ENCODE results near the gene GNB1.

Gene GNB1

GRCh38 chr1:1808206-1808605 is 82.7 kb downstream of the GNB1 start:
- no peaks in the 10 kb centered on the region for H3K4me1 ChIP-seq (ENCODE audit: control insufficient read depth, insufficient read depth, low read length, poor library complexity, severe bottlenecking)
- peaks cover 92% of the 10 kb centered on the region for H3K36me3 ChIP-seq (ENCODE audit: control insufficient read depth, insufficient read depth, low read length)
- H3K9me3 ChIP-seq (ENCODE audit: control insufficient read depth, low read length), result no peaks in the 10 kb centered on the region
- no peak overlapping the region for H3K4me3 ChIP-seq (ENCODE audit: extremely low read depth, insufficient read depth, low read length, poor library complexity, severe bottlenecking)
- no peak overlapping the region for H3K27ac ChIP-seq (ENCODE audit: low read depth, low read length, severe bottlenecking)
- WGBS, 2 experiments (ENCODE audit: insufficient coverage in 2 of 2), result 90 to 98% methylated on average over 9 to 10 of the region's 10 CpGs

DNA sequence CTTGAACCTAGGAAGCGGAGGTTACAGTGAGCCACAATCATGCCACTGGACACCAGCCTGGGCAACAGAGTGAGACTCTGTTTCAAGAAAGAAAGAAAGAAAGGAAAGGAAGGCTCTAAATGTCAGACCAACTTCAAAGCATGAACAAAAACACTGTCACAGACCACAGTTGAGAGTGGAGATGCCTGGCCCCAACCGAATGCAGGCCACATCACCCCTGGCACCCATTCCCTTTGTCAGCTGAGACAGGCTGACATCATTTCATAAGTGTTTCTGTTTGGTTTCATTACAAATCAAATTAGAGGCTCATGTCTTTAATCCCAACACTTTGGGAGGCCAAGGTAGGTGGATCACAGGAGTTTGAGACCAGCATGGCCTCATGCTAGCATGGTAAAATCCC is 84.0 kb downstream of the GNB1 start:
- no peaks in the 10 kb centered on the region for H3K4me1 ChIP-seq (ENCODE audit: control insufficient read depth, insufficient read depth, low read length, poor library complexity, severe bottlenecking)
- H3K27ac ChIP-seq (ENCODE audit: low read depth, low read length, severe bottlenecking), result no peak overlapping the region
- H3K4me3 ChIP-seq (ENCODE audit: extremely low read depth, insufficient read depth, low read length, poor library complexity, severe bottlenecking), result no peak overlapping the region
- H3K9me3 ChIP-seq (ENCODE audit: control insufficient read depth, low read length), result no peaks in the 10 kb centered on the region
- peaks cover 93% of the 10 kb centered on the region for H3K36me3 ChIP-seq (ENCODE audit: control insufficient read depth, insufficient read depth, low read length)
- 96 to 100% methylated on average over 1 to 2 of the region's 2 CpGs for WGBS, 2 experiments (ENCODE audit: insufficient coverage in 2 of 2)

- no peaks in the 10 kb centered on the region for H3K9me3 ChIP-seq (ENCODE audit: control insufficient read depth, low read length)
- H3K4me1 ChIP-seq (ENCODE audit: control insufficient read depth, insufficient read depth, low read length, poor library complexity, severe bottlenecking), result peaks cover 3% of the 10 kb centered on the region
- WGBS, 2 experiments (ENCODE audit: insufficient coverage in 2 of 2), result 99 to 100% methylated on average over 7 to 8 of the region's 8 CpGs
- no peak overlapping the region for H3K4me3 ChIP-seq (ENCODE audit: extremely low read depth, insufficient read depth, low read length, poor library complexity, severe bottlenecking)
- H3K36me3 ChIP-seq (ENCODE audit: control insufficient read depth, insufficient read depth, low read length), result peaks cover 94% of the 10 kb centered on the region
- no peak overlapping the region for H3K27ac ChIP-seq (ENCODE audit: low read depth, low read length, severe bottlenecking)
These were observed 86.6 kb downstream of the GNB1 start for GRCh38 chr1:1804301-1804700.

DNA sequence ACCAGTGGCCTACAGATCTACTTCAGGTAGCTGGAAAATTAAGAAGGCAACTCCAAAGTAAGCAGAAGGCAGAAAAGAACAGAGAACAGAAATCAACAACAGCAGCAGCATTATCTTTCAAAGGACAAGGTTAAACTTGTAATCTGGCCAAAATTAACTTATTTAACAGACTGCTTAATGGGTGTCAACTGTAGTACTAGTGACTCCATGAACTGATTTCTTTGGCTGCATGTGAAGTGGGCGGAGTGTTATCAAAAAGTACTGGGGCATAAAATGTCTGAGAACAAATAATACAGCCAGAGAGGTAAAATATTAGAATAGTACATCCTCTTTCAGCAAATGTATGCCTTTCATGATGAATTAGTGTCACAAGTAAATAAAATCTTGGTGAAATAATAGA is 88.0 kb downstream of the GNB1 start:
- no peak overlapping the region for H3K27ac ChIP-seq (ENCODE audit: low read depth, low read length, severe bottlenecking)
- WGBS, 2 experiments (ENCODE audit: insufficient coverage in 2 of 2), result no CpG with 5 or more reads among the region's 1 CpG
- H3K4me1 ChIP-seq (ENCODE audit: control insufficient read depth, insufficient read depth, low read length, poor library complexity, severe bottlenecking), result peaks cover 3% of the 10 kb centered on the region
- H3K4me3 ChIP-seq (ENCODE audit: extremely low read depth, insufficient read depth, low read length, poor library complexity, severe bottlenecking), result no peak overlapping the region
- no peaks in the 10 kb centered on the region for H3K9me3 ChIP-seq (ENCODE audit: control insufficient read depth, low read length)
- H3K36me3 ChIP-seq (ENCODE audit: control insufficient read depth, insufficient read depth, low read length), result peaks cover 93% of the 10 kb centered on the region

GRCh38 chr1:1799716-1800115 is 91.2 kb downstream of the GNB1 start:
- 98 to 100% methylated on average over 4 of the region's 5 CpGs for WGBS, 2 experiments (ENCODE audit: insufficient coverage in 2 of 2)
- no peak overlapping the region for H3K4me3 ChIP-seq (ENCODE audit: extremely low read depth, insufficient read depth, low read length, poor library complexity, severe bottlenecking)
- no peak overlapping the region for H3K27ac ChIP-seq (ENCODE audit: low read depth, low read length, severe bottlenecking)
- H3K36me3 ChIP-seq (ENCODE audit: control insufficient read depth, insufficient read depth, low read length), result peaks cover 96% of the 10 kb centered on the region
- no peaks in the 10 kb centered on the region for H3K9me3 ChIP-seq (ENCODE audit: control insufficient read depth, low read length)
- H3K4me1 ChIP-seq (ENCODE audit: control insufficient read depth, insufficient read depth, low read length, poor library complexity, severe bottlenecking), result peaks cover 3% of the 10 kb centered on the region

DNA sequence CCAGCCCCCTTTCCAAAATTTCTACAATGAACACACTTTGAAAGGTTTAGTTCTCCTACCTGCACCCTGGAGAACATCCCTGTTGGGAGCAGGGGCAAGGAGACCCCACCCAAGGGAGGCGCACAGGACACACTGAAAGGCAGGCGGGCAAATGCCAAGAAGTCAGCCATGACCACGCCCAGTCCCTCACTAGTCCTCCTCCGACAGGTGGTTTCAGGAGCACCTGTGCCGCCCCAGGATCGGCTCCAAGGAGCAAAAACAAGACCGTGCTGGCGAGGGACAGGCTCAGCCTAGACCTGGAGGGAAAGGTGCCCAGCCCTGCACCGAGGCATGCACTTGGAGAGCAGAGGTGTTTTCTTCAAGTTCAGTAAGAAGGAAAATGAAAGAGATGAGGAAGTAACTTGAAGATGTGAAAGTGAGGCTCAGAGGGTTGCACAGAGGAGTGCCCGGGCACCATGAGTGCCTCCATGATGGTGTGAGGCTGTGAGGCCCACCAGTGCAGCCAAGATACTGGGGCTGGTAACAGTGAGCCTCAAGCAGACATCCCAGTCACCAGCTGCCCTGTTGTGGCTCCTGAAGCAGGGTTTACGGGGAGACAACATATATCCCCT is 93.1 kb downstream of the GNB1 start:
- peaks cover 3% of the 10 kb centered on the region for H3K4me1 ChIP-seq (ENCODE audit: control insufficient read depth, insufficient read depth, low read length, poor library complexity, severe bottlenecking)
- no peak overlapping the region for H3K4me3 ChIP-seq (ENCODE audit: extremely low read depth, insufficient read depth, low read length, poor library complexity, severe bottlenecking)
- H3K9me3 ChIP-seq (ENCODE audit: control insufficient read depth, low read length), result no peaks in the 10 kb centered on the region
- no peak overlapping the region for H3K27ac ChIP-seq (ENCODE audit: low read depth, low read length, severe bottlenecking)
- 89 to 95% methylated on average over 11 of the region's 11 CpGs for WGBS, 2 experiments (ENCODE audit: insufficient coverage in 2 of 2)
- peaks cover 97% of the 10 kb centered on the region for H3K36me3 ChIP-seq (ENCODE audit: control insufficient read depth, insufficient read depth, low read length)

DNA sequence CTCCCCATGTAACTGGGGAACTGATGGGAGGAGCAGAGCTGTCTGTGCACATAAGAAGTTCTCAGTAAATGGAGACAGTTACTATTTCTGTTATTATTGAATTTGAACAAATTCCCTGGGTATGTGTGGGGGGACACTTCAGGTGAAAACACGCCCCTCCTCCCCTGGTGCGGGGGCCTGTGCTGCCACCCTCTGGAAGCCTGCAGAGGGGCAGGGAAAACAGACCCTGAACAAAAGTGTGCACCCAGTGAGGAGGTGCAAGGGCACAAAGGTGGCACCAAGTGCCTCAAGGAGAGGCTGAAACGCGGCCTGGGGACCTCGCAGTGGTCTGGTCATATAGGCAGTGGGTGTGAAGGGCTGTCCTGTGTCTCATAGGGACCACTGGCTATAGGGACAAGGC is 94.4 kb downstream of the GNB1 start:
- no peaks in the 10 kb centered on the region for H3K9me3 ChIP-seq (ENCODE audit: control insufficient read depth, low read length)
- 94 to 100% methylated on average over 2 to 4 of the region's 5 CpGs for WGBS, 2 experiments (ENCODE audit: insufficient coverage in 2 of 2)
- H3K4me3 ChIP-seq (ENCODE audit: extremely low read depth, insufficient read depth, low read length, poor library complexity, severe bottlenecking), result no peak overlapping the region
- peaks cover 97% of the 10 kb centered on the region for H3K36me3 ChIP-seq (ENCODE audit: control insufficient read depth, insufficient read depth, low read length)
- H3K4me1 ChIP-seq (ENCODE audit: control insufficient read depth, insufficient read depth, low read length, poor library complexity, severe bottlenecking), result peaks cover 3% of the 10 kb centered on the region
- H3K27ac ChIP-seq (ENCODE audit: low read depth, low read length, severe bottlenecking), result no peak overlapping the region

- no peaks in the 10 kb centered on the region for H3K4me1 ChIP-seq (ENCODE audit: control insufficient read depth, insufficient read depth, low read length, poor library complexity, severe bottlenecking)
- H3K4me3 ChIP-seq (ENCODE audit: extremely low read depth, insufficient read depth, low read length, poor library complexity, severe bottlenecking), result no peak overlapping the region
- H3K9me3 ChIP-seq (ENCODE audit: control insufficient read depth, low read length), result no peaks in the 10 kb centered on the region
- WGBS, 2 experiments (ENCODE audit: insufficient coverage in 2 of 2), result 98 to 100% methylated on average over 5 to 9 of the region's 10 CpGs
- H3K36me3 ChIP-seq (ENCODE audit: control insufficient read depth, insufficient read depth, low read length), result peaks cover 94% of the 10 kb centered on the region
- H3K27ac ChIP-seq (ENCODE audit: low read depth, low read length, severe bottlenecking), result no peak overlapping the region
These were observed 95.9 kb downstream of the GNB1 start for GRCh38 chr1:1794999-1795398.

- Histone ChIP-seq H3K9me3 (ENCODE audit: control insufficient read depth, low read length) (no peaks in the 10 kb centered on the region), H3K4me1 (ENCODE audit: control insufficient read depth, insufficient read depth, low read length, poor library complexity, severe bottlenecking) (no peaks in the 10 kb centered on the region), H3K4me3 (ENCODE audit: extremely low read depth, insufficient read depth, low read length, poor library complexity, severe bottlenecking) (no peak overlapping the region), H3K36me3 (ENCODE audit: control insufficient read depth, insufficient read depth, low read length) (peaks cover 97% of the 10 kb centered on the region), H3K27ac (ENCODE audit: low read depth, low read length, severe bottlenecking) (no peak overlapping the region)
- WGBS, 2 experiments (ENCODE audit: insufficient coverage in 2 of 2), result 96 to 97% methylated on average over 8 to 10 of the region's 17 CpGs
These were observed 97.2 kb downstream of the GNB1 start for GRCh38 chr1:1793481-1794244.

- H3K4me1 ChIP-seq (ENCODE audit: control insufficient read depth, insufficient read depth, low read length, poor library complexity, severe bottlenecking), result peaks cover 2% of the 10 kb centered on the region
- no peak overlapping the region for H3K27ac ChIP-seq (ENCODE audit: low read depth, low read length, severe bottlenecking)
- no peak overlapping the region for H3K4me3 ChIP-seq (ENCODE audit: extremely low read depth, insufficient read depth, low read length, poor library complexity, severe bottlenecking)
- no peaks in the 10 kb centered on the region for H3K9me3 ChIP-seq (ENCODE audit: control insufficient read depth, low read length)
- WGBS, 2 experiments (ENCODE audit: insufficient coverage in 2 of 2), result 95 to 98% methylated on average over 19 to 25 of the region's 25 CpGs
- H3K36me3 ChIP-seq (ENCODE audit: control insufficient read depth, insufficient read depth, low read length), result peaks cover 91% of the 10 kb centered on the region
These were observed 102.0 kb downstream of the GNB1 start for GRCh38 chr1:1788646-1789431.
